Vagina (tissue), 2 donors: ENCODE data around the gene SLC9A9.

Source experiments
- POLR2AphosphoS5 ChIP-seq, 2 donors: sonication (generic); formaldehyde crosslinking; IDR thresholded peaks; one replicate each; pipeline ENCODE4 v1.9.0; 2017; ENCODE audit warnings: antibody characterized with exemption in 2 of 2, mild to moderate bottlenecking in 2 of 2, low read depth in 1 of 2; ENCODE audit not compliant: insufficient read depth in 1 of 2
- TF ChIP-seq, protein P1 (sequence below), 3 experiments: fragments of 450-650 bp in 2 of 3; fragments of 200-600 bp in 1 of 3; sonication (generic) in 1 of 3; IDR thresholded peaks; one replicate each; pipeline ENCODE4 v1.5.1; 2017 to 2019; ENCODE audit warnings: antibody characterized with exemption in 3 of 3, mild to moderate bottlenecking in 2 of 3, moderate library complexity in 2 of 3

DNA sequence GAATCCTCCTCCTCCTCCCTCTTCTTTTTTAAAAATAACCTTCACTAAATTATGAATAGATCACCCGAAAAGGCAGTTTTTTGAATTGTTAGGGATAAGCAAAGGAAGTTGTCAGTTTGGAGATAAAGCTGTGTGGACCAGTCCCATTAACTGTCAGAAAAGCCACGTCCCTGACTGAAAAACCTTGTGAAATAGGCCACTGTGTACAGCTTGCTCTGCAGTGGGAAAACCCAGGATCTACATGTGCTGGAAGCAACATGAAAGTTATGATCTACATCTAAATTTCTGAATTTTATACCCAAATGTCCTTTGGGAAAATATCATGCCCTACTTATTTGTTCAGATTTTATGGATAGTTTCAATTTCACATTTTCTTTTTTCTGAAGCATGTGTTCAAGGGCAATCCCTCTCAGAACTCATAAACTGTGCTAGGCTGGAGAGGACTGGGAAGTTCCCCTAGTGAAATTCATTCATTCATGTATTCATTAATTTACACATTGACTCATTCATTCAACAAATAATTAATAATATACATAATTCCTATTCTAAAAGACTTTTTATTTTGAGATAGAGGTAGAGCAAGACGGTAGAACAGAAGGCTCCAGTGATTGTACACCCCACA, 149.5 kb downstream of the SLC9A9 start:
- TF ChIP-seq, protein P1, sequence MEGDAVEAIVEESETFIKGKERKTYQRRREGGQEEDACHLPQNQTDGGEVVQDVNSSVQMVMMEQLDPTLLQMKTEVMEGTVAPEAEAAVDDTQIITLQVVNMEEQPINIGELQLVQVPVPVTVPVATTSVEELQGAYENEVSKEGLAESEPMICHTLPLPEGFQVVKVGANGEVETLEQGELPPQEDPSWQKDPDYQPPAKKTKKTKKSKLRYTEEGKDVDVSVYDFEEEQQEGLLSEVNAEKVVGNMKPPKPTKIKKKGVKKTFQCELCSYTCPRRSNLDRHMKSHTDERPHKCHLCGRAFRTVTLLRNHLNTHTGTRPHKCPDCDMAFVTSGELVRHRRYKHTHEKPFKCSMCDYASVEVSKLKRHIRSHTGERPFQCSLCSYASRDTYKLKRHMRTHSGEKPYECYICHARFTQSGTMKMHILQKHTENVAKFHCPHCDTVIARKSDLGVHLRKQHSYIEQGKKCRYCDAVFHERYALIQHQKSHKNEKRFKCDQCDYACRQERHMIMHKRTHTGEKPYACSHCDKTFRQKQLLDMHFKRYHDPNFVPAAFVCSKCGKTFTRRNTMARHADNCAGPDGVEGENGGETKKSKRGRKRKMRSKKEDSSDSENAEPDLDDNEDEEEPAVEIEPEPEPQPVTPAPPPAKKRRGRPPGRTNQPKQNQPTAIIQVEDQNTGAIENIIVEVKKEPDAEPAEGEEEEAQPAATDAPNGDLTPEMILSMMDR (IDR thresholded peaks at IDR 0.05): no peak
- TF ChIP-seq POLR2AphosphoS5 (IDR thresholded peaks at IDR 0.05; ENCODE audit: insufficient read depth in 1 of 2, low read depth in 1 of 2): no peak
